MM.1S (cell line): Measurements from ENCODE around the gene NPHS1.

ENCODE experiments used
- EZH2 ChIP-seq: fragments of 300-600 bp; sonication (generic); optimal IDR thresholded peaks from 2 replicates; pipeline ENCODE3; 2017; ENCODE audit warnings: low read depth, mild to moderate bottlenecking, antibody characterized with exemption, low read length, mixed read lengths
- EZH2phosphoT487 ChIP-seq: fragments of 300-600 bp; sonication (generic); IDR thresholded peaks from 2 replicates; pipeline ENCODE4 v1.6.1; 2018; ENCODE audit warnings: antibody characterized with exemption, low read length
- TF ChIP-seq, protein P1 (sequence below): fragments of 300-600 bp; sonication (generic); IDR thresholded peaks from 2 replicates; pipeline ENCODE4 v1.5.1; 2016; ENCODE audit warnings: antibody characterized with exemption, low read length, mixed read lengths

DNA sequence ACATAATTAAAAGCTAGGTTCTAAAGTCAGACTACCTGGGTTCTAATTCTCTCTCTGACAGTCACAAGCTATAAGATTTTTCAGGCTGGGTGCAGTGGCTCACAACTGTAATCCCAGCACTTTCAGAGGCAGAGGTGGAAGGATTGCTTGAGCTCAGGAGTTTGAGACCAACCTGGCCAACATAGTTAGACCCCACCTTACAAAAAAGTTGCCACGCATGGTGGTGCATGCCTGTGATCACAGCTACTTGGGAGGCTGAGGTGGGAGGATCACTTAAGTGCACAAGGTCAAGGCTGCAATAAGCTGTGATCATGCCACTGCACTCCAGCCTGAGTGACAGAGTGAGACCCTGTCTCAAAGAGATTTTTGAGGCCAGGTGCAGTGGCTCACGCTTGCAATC lies 42.0 kb upstream of the NPHS1 start:
- no peak for TF ChIP-seq EZH2
- TF ChIP-seq, protein P1, sequence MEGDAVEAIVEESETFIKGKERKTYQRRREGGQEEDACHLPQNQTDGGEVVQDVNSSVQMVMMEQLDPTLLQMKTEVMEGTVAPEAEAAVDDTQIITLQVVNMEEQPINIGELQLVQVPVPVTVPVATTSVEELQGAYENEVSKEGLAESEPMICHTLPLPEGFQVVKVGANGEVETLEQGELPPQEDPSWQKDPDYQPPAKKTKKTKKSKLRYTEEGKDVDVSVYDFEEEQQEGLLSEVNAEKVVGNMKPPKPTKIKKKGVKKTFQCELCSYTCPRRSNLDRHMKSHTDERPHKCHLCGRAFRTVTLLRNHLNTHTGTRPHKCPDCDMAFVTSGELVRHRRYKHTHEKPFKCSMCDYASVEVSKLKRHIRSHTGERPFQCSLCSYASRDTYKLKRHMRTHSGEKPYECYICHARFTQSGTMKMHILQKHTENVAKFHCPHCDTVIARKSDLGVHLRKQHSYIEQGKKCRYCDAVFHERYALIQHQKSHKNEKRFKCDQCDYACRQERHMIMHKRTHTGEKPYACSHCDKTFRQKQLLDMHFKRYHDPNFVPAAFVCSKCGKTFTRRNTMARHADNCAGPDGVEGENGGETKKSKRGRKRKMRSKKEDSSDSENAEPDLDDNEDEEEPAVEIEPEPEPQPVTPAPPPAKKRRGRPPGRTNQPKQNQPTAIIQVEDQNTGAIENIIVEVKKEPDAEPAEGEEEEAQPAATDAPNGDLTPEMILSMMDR: no peak
- TF ChIP-seq EZH2phosphoT487: no peak
